ENCODE results near the gene PDZK1IP1.

PDZK1IP1 gene

DNA sequence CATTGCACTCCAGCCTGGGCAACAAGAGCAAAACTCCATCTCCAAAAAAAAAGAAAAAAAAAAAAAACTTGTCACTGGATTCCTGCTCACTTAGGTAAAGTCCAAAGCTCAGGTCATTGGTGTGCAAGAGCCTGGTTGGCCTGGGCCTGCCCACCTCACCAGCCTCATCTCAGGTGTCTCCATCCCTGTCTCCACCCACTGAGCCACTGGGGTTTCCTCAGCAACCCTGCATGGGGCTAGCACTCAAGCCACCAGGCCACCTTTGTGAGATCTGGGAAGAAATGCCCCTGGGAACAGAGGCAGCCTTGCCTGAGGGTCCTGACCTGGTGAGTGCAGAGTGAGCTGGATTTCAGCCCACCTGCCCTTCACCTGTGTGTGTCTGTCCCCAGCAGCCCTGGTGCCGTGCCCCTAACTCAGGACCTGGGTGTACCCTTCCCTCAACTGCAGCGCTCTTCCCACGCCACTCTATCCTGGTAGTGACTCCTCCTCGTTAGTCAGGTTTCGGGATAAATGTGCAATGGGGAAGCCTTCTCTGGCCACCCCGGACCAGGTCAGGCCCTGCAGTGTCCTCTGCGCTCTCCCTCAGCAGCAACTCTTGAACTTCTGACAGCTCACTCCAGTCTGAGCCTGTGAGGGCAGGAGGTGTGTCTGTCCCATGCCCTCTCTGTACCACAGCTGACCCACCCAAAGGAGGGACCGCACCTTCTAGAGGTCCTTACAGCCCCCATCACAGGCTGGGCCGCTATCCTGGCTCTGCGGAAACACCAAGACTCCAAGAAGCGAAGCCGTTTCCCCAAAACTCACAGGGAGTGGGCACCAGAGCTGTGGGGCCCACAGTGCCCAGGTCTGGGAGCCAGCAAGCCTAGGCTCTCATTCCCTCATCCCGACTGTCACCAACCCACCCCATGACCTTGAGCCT is 3.3 kb downstream of the PDZK1IP1 start:
- in situ Hi-C loops (cut with MboI; ENCODE audit: low pct_unique_long_range_greater_than_20kb, low sequenced_read_pairs, unreplicated experiment) = loop anchor here (25.0 kb wide), 1 partner anchor 526 kb away; no protein-coding TSS in a partner anchor
- TF ChIP-seq, protein P1, sequence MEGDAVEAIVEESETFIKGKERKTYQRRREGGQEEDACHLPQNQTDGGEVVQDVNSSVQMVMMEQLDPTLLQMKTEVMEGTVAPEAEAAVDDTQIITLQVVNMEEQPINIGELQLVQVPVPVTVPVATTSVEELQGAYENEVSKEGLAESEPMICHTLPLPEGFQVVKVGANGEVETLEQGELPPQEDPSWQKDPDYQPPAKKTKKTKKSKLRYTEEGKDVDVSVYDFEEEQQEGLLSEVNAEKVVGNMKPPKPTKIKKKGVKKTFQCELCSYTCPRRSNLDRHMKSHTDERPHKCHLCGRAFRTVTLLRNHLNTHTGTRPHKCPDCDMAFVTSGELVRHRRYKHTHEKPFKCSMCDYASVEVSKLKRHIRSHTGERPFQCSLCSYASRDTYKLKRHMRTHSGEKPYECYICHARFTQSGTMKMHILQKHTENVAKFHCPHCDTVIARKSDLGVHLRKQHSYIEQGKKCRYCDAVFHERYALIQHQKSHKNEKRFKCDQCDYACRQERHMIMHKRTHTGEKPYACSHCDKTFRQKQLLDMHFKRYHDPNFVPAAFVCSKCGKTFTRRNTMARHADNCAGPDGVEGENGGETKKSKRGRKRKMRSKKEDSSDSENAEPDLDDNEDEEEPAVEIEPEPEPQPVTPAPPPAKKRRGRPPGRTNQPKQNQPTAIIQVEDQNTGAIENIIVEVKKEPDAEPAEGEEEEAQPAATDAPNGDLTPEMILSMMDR (IDR thresholded peaks at IDR 0.05; ENCODE audit: extremely low read depth, insufficient read depth, missing control alignments) = no peak
- DNase-seq (ENCODE audit: low spot score) = no peak

DNA sequence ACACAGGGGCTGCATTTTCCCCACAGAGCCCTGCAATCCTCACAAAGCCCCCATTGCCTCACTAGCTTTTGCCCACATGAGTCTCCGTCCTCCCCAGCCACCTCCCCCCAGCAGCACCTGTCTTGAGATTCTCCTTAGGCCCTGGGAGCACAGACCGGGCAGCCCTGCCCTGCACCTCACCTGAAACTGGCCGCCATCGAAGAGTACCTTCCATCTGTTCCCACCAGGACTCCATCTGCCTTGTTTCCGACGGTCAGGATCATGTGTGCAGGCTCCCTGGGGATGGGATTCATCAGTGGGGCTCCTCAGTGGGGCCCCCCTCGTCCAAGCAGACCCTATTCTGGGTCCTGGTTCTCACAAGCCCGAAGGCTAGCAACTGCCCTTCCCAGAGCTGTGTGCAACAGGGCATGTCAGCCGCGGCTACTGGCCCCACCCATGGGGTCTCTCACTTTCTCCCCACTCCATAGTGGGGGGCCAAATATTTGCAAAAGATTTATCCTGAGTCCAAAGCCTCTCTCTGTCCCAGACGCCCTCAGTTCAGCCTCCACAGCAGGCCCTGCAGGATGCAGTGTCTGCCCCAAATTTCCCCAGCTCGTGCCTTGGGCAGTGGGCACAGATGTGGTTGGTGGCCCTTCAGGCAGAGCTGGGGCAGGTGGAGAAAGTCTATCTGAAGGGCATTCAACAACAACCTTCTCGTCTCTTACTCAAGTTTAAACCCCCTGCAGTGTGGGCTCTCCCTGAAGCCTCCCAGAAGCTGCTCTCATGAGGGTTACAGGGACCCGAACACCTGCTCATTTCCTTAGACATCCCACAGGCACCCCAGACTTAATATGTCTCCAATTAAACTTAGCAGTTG is 4.8 kb downstream of the PDZK1IP1 start:
- in situ Hi-C loops (cut with MboI; ENCODE audit: low pct_unique_long_range_greater_than_20kb, low sequenced_read_pairs, unreplicated experiment) = loop anchor here (25.0 kb wide), 1 partner anchor 527 kb away; no protein-coding TSS in a partner anchor
- TF ChIP-seq, protein P1 (IDR thresholded peaks at IDR 0.05; ENCODE audit: extremely low read depth, insufficient read depth, missing control alignments) = no peak
- no peak for DNase-seq (ENCODE audit: low spot score)

DNA sequence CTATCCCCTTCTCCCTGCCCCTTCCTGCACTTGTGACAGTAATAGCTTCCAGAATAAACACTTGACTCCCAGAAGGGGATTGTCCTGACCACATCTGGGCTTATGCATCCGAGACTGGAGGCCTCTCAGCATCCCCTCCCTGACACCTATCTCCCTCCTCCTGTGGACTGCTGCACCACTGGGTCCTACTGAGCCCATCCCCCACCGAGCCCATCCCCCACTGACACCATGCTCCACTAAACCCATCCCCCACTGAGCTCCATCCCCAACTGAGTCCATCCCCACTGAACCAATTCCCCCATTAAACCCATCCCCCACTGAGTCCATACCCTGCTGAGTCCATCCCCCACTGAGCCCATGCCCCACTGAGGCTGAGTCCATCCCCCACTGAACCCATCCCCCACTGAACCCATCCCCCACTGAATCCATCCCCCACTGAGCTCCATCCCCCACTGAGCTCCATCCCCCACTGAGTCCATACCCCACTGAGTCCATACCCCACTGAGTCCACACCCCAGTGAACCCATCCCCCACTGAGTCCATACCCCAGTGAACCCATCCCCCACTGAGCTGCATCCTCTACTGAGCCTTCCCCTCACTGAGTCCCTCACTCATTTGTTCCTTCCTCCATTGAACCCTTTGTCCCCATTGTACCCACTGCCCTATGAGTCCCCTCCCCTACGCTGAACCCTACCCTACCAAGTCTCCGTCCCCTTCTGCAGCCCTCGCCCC is 5.6 kb downstream of the PDZK1IP1 start:
- DNase-seq (ENCODE audit: low spot score) = no peak
- in situ Hi-C loops (cut with MboI; ENCODE audit: low pct_unique_long_range_greater_than_20kb, low sequenced_read_pairs, unreplicated experiment) = loop anchor here (25.0 kb wide), 1 partner anchor 528 kb away; no protein-coding TSS in a partner anchor
- TF ChIP-seq, protein P1 (IDR thresholded peaks at IDR 0.05; ENCODE audit: extremely low read depth, insufficient read depth, missing control alignments) = no peak

DNA sequence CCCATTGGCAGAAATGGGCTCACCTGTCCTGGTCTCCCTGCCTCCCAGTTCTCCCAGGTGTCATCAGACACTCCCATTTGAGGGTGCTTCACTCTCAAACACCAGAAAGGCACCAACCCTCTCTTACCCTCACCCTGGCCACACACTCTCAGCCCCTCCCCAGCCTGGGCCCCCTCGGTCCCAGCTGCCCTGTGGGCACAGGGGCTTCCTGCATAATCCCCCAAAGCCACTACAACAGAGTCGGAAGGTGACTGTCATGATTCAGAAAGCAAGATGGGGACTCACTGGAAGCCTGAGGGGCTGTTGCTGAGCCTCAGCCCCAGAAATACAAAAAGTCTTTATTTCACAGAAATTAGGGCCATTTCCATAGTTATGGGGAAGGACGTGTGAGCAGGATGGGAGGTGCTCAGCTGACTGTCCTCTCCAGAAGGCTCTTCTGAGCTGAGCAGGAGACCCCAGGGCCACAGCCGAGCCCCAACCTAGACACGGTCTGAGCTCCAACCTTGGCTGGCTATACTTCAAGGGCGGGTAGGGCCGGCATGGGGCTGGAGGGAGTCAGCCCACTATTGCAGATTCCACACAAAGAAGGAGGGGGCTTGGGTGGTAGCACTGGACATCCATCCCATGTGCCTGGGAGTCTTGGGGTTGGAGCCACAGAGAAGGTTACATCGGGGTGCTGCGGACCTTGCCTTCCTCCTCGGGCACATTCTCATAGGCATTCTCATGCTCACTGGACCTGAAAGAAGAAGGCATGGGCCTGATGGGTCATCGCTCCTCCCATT is 6.3 kb downstream of the PDZK1IP1 start:
- no peak for DNase-seq (ENCODE audit: low spot score)
- in situ Hi-C loops (cut with MboI; ENCODE audit: low pct_unique_long_range_greater_than_20kb, low sequenced_read_pairs, unreplicated experiment) = loop anchor here (25.0 kb wide), 1 partner anchor 529 kb away; no protein-coding TSS in a partner anchor
- TF ChIP-seq, protein P1 (IDR thresholded peaks at IDR 0.05; ENCODE audit: extremely low read depth, insufficient read depth, missing control alignments) = no peak

DNA sequence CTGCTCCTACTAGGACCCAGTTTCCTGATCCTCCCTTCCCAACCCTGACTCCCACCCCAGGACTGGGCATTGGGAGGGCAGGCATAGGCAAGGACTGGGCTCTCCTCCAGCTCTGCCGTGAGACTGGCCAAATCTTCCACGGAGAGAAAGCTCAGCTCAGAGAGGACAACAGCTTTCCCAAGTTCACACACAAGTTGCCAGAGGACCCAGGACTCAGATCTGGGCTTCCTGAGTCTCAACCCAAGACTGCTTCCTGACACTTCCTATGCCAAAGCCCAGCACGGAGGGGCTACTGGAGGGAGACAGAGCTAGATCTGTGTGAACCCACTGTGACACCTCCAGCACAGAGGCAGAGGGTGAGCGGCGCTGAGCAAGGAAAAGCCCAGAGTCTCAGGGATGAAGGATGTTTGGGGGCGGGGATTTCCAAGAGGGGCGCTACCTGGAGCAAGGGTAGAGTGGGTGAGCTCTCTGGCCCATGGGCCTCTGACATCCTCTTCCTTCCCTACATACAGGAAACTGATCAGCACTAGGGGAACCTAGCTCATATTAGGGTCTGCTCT is 7.1 kb downstream of the PDZK1IP1 start:
- in situ Hi-C loops (cut with MboI; ENCODE audit: low pct_unique_long_range_greater_than_20kb, low sequenced_read_pairs, unreplicated experiment) = loop anchor here (25.0 kb wide), 1 partner anchor 530 kb away; no protein-coding TSS in a partner anchor
- no peak for DNase-seq (ENCODE audit: low spot score)
- TF ChIP-seq, protein P1 (IDR thresholded peaks at IDR 0.05; ENCODE audit: extremely low read depth, insufficient read depth, missing control alignments) = no peak

All from GM13977 (cell line).